Measurements from ENCODE around the gene MYH7.

- no peak for TF ChIP-seq POLR2A (IDR thresholded peaks at IDR 0.05; ENCODE audit: low read depth, low read length)
- TF ChIP-seq POLR2AphosphoS5 (IDR thresholded peaks at IDR 0.05; ENCODE audit: low read depth, low read length), result no peak
These were observed 71.1 kb downstream of the MYH7 start for GRCh38 chr14:23364164-23365035.
